ENCODE results near the gene PTPN14. TPM values are rescaled to one million over a fixed set of nuclear protein-coding genes. Genes with fewer than 3 reads are reported as not detected.

PTPN14 gene
- total and polyA plus RNA-seq, 2 of the 4 experiments (the other 2 are of a cell fraction): 21.5 to 31.7 TPM

- Histone ChIP-seq H2AK5ac (ENCODE audit: low read depth, low read length) (no peak overlapping the region), H3K4me2 (ENCODE audit: low read depth, low read length) (peak overlapping the region; percentile 42; the same call in 1 of the 2 replicates), H3K79me1 (ENCODE audit: low read depth in 1 of 2, low read length in 2 of 2) (no peaks in the 10 kb centered on the region; a peak in 1 of 4 replicates), H2BK120ac (ENCODE audit: low read depth, low read length) (no peak overlapping the region), H3K23ac (ENCODE audit: low read depth, low read length) (no peak overlapping the region), H4K5ac (ENCODE audit: low read depth, low read length) (no peak overlapping the region), H3K18ac (ENCODE audit: low read depth, low read length) (no peak overlapping the region), H2BK15ac (ENCODE audit: low read depth, low read length) (no peak overlapping the region), H2BK20ac (ENCODE audit: low read depth, low read length) (no peak overlapping the region), H2AK9ac (replicated peaks; ENCODE audit: low read depth, low read length, poor library complexity) (no peak overlapping the region), H3K14ac (replicated peaks; ENCODE audit: low read depth, low read length) (no peak overlapping the region), H3K9me1 (ENCODE audit: insufficient read depth, low read length) (0 out of 2 replicates have a peak, but pooled peaks cover 3% of the 10 kb centered on the region), H2BK5ac (ENCODE audit: low read depth, low read length, poor library complexity, severe bottlenecking) (no peak overlapping the region), H4K8ac (ENCODE audit: low read depth in 2 of 2, low read length in 2 of 2) (no peak overlapping the region), H3K9me3 (ENCODE audit: control insufficient read depth, insufficient read depth, low read length) (no peaks in the 10 kb centered on the region), H3K27me3 (ENCODE audit: control insufficient read depth, insufficient read depth, low read length) (no peaks in the 10 kb centered on the region), H3K9ac (ENCODE audit: low read depth, low read length) (no peak overlapping the region), H2AFZ (replicated peaks; ENCODE audit: low read length, poor library complexity) (no peak overlapping the region), H3K4ac (ENCODE audit: low read depth, low read length) (no peak overlapping the region), H4K20me1 (ENCODE audit: insufficient read depth, low read length) (0 out of 2 replicates have a peak, but pooled peaks cover 4% of the 10 kb centered on the region), H3K36me3 (ENCODE audit: control insufficient read depth, insufficient read depth, low read length) (peaks cover 6% of the 10 kb centered on the region), H3K56ac (ENCODE audit: extremely low read depth, insufficient read depth, low read length) (no peak overlapping the region), H3K4me3 (ENCODE audit: insufficient read depth, low read depth, low read length) (no peak overlapping the region), H3K27ac (ENCODE audit: insufficient read depth, low read length) (no peak overlapping the region), H3K4me1 (ENCODE audit: control insufficient read depth, insufficient read depth, low read length) (peaks cover 2% of the 10 kb centered on the region; the same call in 1 of the 2 replicates), H4K91ac (ENCODE audit: insufficient read depth, low read depth, low read length) (no peak overlapping the region)
- CTCF ChIA-PET: interaction anchor here (0.7 to 2.7 kb wide), 6 partner anchors 10 to 102 kb away, joined by 3 to 16 read pairs (median 6); no protein-coding TSS in a partner anchor
- no CpG with 5 or more reads among the region's 5 CpGs for whole genome bisulfite sequencing, 2 experiments (ENCODE audit: extremely low coverage in 2 of 2, insufficient read length in 1 of 2)
- ATAC-seq (ENCODE audit: low read depth) (peak; percentile 42; the same call in 1 of the 2 replicates), DNase-seq (peak; percentile 41)
- in situ Hi-C loops (cut with MboI; ENCODE audit: low sequenced_read_pairs) (no loop called here), dilution Hi-C loops (cut with HindIII; ENCODE audit: low sequenced_read_pairs, unreplicated experiment) (no loop called here), intact Hi-C loops (cut with micrococcal nuclease) (no loop called here)
- BruUV-seq (replicated peaks): no TSS peak
- no peak for TF ChIP-seq CEBPB (IDR thresholded peaks at IDR 0.05; ENCODE audit: low read depth, low read length)
- 0 out of 2 replicates have a peak, but pooled peaks have one; percentile 13 for TF ChIP-seq FOS (IDR thresholded peaks at IDR 0.05; ENCODE audit: low read depth, low read length)
- POLR2A ChIA-PET (ENCODE audit: unreplicated experiment): no interaction called here
Observed at GRCh38 chr1:214316593-214316992, 234.8 kb downstream of the PTPN14 start.

Measured in IMR-90 (cell line).